Measurements from ENCODE around the gene STAC2.

STAC2 gene

GRCh38 chr17:39209317-39210092 lies 16.2 kb downstream of the STAC2 start:
- peak; percentile 74 for DNase-seq

DNA sequence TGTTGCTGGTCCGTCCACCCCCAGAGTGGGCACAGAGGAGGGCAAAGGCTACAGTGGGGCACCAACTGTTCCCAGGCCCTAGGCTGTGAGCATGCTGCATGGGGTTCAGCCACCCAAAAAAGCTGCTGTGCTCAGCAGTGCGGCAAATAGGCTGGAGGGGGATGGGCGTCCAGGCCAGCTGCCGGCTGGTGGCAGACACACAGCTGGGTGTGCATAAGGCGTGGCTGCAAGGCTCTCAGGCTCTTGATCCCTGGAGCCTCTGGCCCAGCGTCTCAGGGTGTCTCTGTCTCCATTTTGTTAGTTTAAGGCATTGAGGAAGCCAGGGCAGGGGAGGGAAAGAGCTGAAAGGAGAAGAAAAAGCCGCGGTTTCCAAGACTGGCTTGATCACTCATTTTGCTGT lies 16.9 kb downstream of the STAC2 start:
- DNase-seq = no peak

- DNase-seq = no peak
Observed at GRCh38 chr17:39208136-39208535, 17.6 kb downstream of the STAC2 start.

GRCh38 chr17:39205112-39205526 lies 20.6 kb downstream of the STAC2 start:
- DNase-seq = no peak

DNA sequence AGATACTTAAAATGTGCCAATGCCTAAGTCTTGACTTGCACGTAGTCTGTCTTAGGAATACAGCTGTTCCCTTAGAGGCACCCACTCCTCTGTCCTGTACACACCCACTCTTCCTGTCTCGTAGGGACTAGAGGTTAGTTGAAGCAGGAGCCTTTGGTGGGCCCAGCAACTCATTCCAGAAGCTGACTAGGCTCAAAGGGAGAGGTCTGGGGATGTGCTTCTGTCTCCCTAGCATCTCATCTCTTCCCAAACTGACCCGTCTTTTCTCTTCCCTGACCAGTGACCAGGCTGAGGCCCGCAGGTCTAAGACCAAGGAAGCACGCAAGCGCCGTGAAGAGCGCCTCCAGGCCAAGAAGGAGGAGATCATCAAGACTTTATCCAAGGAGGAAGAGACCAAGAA lies 21.5 kb downstream of the STAC2 start:
- no peak for DNase-seq

DNA sequence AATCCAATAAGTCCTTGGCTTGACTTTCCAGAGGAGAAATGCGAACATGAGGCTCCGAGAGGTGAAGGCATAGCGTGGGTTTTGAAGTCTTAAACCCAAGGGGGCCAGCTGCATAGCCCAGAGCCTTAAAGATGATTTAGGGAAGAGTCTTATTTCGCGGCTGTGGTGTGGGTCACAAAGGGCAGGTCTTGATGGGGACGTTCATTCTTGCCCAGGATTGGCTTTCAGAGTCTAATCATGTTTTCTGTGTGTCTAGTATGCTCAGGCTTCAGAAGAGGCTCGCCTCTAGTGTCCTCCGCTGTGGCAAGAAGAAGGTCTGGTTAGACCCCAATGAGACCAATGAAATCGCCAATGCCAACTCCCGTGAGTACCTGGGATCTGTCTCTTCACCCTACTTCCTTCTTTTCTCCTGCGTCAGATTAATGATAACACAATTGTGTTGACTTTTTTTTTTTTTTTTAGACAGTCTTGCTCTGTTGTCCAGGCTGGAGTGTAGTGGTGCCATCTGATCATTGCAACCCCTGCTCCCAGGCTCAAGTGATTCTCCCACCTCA lies 24.7 kb downstream of the STAC2 start:
- DNase-seq = no peak

DNA sequence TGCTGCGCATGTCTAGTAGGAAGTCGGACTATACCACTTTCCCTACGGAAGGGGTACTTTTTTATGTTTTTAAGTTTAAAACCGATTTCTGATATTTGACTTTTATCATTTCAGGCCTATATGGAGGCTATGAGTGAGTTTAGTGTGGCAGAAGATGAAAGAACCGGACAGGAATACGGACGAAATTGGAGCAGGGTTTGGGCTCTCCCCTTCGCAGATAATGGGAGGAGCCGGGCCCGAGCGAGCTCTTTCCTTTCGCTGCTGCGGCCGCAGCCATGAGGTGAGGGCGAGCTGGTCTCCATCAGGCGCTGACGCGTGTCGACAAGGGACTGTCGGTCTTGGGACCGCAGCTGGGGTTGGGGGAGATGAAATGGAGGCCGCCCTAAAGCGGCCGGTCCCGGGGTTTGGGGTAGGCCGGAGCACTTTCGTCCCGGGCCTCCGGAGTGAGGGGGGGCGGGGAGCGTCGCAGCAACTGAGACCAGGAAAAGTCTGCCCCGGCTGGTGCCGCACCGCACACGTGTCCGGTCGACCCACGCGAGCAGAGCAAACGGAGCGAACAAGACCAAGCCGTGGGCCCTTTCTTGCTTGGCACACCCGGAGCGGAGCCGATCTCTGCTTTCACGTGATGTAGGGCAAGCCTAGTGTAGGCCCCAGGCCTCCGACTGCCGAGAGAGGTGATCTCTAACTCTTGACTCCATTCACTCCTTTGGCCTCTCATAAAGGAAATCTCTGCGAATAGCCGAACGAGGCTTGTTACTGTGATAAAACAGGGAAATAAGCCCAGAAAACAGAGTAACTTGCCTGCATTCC lies 25.5 kb downstream of the STAC2 start, which contains the start of gene RPL19:
TSS of gene RPL19 (plus strand) at position 214 of the 810 bp plus-strand sequence. CDS start at position 276, 62 bp downstream.
- no peak for DNase-seq

- DNase-seq = peak; percentile 92
Observed at GRCh38 chr17:39199820-39200069, 26.0 kb downstream of the STAC2 start.

DNA sequence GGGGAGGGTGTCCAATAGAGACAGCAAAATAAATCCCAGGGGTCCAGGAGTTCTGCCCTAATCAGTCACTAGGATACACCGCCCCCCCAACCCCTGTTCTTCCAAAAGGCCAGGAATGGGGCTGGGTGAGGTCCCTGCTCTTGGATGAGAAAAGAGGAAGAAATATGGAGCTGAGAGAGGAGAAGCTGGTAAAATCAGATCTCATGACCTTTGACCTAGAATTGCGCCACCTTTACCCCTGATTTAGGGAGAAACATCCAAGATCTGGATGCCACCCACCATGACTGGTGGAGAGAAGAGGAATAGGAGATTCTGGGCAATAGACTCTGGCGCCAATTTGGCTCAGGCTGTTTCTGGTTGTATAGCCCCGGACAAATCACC lies 27.6 kb downstream of the STAC2 start:
- no peak for DNase-seq

- peak; percentile 72 for DNase-seq
Observed at GRCh38 chr17:39197380-39198185, 28.2 kb downstream of the STAC2 start, which contains the start of gene CACNB1. Gene CACNB1, minus strand, starts transcription at chr17:39197669. Its CDS starts 174 bp downstream, at chr17:39197495.

GRCh38 chr17:39196808-39197291 lies 28.9 kb downstream of the STAC2 start:
- no peak for DNase-seq

GRCh38 chr17:39196241-39196807 lies 29.4 kb downstream of the STAC2 start:
- no peak for DNase-seq

GRCh38 chr17:39195568-39196160 lies 30.1 kb downstream of the STAC2 start:
- DNase-seq = peak; percentile 39

DNA sequence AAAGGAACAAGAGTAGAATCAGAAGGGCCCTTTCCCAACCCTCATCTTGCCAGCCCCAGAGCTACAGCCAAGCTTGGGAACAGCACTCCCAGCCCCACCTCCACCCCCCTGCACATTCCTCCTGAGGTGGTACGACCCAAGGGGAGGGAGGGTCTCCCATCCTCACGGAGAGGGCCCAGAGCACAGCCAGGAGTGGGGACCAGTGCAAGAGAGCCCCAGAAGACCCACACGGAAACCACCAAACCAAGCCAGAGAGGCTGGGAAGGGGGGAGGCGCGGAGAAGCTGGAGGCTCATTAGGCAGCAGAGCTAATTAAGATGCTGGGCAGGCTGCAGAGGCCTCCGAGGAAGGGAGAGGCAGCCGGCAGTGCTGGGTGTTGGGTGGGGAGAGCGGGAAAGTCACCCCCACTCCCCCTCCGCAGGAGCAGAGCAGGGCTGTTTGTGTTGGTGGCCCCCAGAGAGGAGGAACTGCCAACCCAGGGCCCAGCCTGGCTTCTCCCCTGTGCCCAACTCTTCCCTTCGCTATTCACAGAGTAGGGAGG lies 30.7 kb downstream of the STAC2 start:
- no peak for DNase-seq

GRCh38 chr17:39194089-39194984 lies 31.4 kb downstream of the STAC2 start:
- DNase-seq = no peak

- no peak for DNase-seq
Observed at GRCh38 chr17:39193346-39193745, 32.4 kb downstream of the STAC2 start.

GRCh38 chr17:39192901-39193300 lies 32.8 kb downstream of the STAC2 start:
- no peak for DNase-seq

DNA sequence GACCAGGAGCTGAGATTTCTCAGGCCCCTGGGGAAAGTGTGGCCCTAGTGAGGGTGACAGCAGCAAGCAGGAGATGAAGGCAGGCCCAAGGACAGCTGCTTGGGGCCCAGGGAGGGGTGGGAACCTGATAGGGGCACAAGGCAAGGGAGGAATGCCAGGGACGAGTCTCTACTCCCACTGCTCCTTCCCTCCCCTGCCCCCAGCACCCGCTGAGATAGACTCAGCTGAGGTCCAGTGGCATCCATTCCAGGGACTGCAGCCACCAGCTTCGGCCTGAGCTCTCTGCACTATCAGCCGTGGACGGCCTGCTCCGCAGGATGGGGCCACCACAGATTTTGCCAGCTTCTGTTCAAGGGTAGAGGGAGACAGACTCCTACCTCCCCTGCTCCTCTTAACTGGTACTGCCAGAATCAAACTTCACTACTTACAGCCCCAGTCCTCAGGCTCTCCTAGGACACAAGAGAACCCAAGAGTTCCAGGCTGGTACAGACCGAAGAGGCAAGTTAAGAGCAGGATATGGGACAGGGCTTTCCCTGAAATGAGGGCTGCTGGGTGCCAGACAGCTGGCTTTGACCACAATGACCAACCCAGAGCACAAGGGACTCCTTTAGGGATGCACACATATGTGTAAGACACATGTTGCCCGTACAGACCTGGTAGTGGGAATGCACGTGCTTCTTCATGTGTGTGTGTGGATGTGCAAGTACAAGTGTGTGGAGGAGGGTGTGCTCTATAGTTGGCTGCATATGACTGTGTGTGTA lies 33.8 kb downstream of the STAC2 start:
- no peak for DNase-seq

DNA sequence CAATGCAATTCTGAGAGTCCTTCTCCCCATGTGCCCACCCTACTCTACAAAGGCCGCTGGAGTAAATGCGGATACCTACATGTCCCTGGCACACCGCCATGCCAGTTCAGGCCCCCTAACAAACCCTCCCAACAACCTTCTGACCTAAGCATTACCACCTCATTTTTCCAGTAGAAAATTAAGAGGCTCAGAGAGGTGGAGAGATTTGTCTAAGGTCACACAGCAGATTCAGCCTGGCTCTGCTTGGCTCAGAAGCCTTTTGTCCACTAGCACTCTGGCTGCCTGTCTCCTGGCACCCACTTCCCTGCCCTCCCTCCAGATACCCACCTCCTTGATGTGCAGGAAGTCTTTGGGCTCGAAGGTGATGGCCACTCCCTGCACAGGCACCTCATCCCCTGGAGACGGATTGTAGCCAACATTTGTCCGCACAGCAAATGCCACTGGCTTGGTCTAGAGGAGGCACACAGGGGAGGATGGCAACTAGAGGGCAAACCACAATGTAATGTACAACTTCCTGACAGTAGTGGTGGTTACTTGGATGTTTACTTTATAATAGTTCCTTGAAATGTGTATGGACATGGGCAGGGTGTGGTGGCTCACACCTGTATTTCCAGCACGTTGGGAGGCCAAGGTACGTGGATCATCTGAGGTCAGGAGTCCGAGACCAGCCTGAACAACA lies 38.5 kb downstream of the STAC2 start:
- no peak for DNase-seq

Measured in CD4-positive, alpha-beta T cell treated with Interleukin-10 for 1 hour (primary cell).